ENCODE data around the gene EPB41L1. TPM values are rescaled to one million over a fixed set of nuclear protein-coding genes. Genes with fewer than 3 reads are reported as not detected.

Gene EPB41L1
- total RNA-seq, 1 experiment from 2014 or later = 38.7 TPM

DNA sequence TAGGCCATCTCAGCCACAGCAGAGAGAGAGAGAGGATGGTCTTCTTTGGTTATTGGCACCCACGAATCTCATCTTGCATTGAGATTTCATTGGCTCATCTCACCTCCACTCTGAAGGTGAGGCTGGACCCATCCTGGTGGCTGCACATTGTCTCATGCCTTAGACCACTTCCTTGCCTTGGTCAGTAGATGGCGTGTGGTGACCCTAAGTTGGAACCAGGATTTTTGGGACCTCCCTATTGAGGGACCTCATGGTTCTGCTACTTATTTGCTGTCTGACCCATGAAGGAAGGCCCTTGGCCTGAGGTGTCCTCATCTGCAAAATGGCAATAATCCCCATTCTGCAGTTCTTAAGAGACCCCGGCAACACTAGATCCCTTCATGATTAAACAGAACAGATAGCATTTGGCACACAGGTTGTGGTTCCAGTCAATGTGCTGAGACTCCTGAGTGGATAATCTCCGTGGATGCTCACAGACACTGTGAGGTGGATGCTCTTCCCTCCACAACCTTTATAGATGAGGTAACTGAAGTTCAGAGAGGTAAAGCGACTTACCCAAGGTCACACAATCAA is 60.2 kb downstream of the EPB41L1 start (continued):
- TF ChIP-seq SMAD3 (CRISPR knock-in tag; IDR thresholded peaks at IDR 0.05; ENCODE audit: borderline replicate concordance) = no peak

DNA sequence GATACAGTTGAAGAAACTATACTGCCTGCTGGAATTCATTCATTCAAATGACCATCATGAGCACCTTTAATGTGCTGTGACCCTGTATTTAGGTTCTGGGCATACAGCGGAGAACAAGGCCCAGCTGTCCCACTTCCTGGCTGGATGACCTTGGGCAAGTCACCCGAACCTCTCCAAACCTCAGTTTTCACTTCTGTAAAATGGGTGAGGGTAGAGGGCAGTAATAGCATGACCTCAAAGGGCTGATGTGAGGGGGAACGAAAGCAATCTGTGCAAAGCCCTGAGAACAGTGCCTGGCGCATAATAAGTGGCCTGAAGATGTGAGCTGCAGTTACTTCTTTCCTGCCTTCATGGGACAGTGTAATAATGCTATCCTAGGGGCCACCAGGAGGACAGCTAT is 61.2 kb downstream of the EPB41L1 start:
- TF ChIP-seq ZNF396 (CRISPR knock-in tag; IDR thresholded peaks at IDR 0.05; ENCODE audit: borderline replicate concordance) (no peak), JAZF1 (CRISPR knock-in tag; IDR thresholded peaks at IDR 0.05) (no peak), ELF4 (CRISPR knock-in tag; IDR thresholded peaks at IDR 0.05; ENCODE audit: low read depth) (no peak)
- TF ChIP-seq, protein P1, sequence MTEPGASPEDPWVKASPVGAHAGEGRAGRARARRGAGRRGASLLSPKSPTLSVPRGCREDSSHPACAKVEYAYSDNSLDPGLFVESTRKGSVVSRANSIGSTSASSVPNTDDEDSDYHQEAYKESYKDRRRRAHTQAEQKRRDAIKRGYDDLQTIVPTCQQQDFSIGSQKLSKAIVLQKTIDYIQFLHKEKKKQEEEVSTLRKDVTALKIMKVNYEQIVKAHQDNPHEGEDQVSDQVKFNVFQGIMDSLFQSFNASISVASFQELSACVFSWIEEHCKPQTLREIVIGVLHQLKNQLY (CRISPR knock-in tag; IDR thresholded peaks at IDR 0.05) = no peak
- TF ChIP-seq, protein P2, sequence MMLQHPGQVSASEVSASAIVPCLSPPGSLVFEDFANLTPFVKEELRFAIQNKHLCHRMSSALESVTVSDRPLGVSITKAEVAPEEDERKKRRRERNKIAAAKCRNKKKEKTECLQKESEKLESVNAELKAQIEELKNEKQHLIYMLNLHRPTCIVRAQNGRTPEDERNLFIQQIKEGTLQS (CRISPR knock-in tag; conservative IDR thresholded peaks at IDR 0.05) = 0 out of 2 replicates have a peak, but pooled peaks have one; percentile 39
- TF ChIP-seq, protein P3, sequence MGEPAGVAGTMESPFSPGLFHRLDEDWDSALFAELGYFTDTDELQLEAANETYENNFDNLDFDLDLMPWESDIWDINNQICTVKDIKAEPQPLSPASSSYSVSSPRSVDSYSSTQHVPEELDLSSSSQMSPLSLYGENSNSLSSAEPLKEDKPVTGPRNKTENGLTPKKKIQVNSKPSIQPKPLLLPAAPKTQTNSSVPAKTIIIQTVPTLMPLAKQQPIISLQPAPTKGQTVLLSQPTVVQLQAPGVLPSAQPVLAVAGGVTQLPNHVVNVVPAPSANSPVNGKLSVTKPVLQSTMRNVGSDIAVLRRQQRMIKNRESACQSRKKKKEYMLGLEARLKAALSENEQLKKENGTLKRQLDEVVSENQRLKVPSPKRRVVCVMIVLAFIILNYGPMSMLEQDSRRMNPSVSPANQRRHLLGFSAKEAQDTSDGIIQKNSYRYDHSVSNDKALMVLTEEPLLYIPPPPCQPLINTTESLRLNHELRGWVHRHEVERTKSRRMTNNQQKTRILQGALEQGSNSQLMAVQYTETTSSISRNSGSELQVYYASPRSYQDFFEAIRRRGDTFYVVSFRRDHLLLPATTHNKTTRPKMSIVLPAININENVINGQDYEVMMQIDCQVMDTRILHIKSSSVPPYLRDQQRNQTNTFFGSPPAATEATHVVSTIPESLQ (CRISPR knock-in tag; IDR thresholded peaks at IDR 0.05) = no peak
- TF ChIP-seq, protein P4, sequence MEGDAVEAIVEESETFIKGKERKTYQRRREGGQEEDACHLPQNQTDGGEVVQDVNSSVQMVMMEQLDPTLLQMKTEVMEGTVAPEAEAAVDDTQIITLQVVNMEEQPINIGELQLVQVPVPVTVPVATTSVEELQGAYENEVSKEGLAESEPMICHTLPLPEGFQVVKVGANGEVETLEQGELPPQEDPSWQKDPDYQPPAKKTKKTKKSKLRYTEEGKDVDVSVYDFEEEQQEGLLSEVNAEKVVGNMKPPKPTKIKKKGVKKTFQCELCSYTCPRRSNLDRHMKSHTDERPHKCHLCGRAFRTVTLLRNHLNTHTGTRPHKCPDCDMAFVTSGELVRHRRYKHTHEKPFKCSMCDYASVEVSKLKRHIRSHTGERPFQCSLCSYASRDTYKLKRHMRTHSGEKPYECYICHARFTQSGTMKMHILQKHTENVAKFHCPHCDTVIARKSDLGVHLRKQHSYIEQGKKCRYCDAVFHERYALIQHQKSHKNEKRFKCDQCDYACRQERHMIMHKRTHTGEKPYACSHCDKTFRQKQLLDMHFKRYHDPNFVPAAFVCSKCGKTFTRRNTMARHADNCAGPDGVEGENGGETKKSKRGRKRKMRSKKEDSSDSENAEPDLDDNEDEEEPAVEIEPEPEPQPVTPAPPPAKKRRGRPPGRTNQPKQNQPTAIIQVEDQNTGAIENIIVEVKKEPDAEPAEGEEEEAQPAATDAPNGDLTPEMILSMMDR (IDR thresholded peaks at IDR 0.05) = no peak
- no peak overlapping the region for H3K4me3 Mint-ChIP-seq
- H3K27ac Mint-ChIP-seq = no peak overlapping the region
- H3K27me3 Mint-ChIP-seq (ENCODE audit: low read depth) = no peaks in the 10 kb centered on the region
- no peaks in the 10 kb centered on the region for H3K36me3 Mint-ChIP-seq
- CTCF ChIA-PET = interaction anchor here (0.9 to 4.1 kb wide), 7 partner anchors 12 to 224 kb away, joined by 3 to 31 read pairs (median 9); no protein-coding TSS in a partner anchor
- H3K9me3 Mint-ChIP-seq = no peaks in the 10 kb centered on the region
- POLR2A ChIA-PET = no interaction called here
- ATAC-seq = no peak
- no peak for DNase-seq (ENCODE audit: low spot score)
- no peaks in the 10 kb centered on the region; the same call in 1 of the 2 replicates for H3K4me1 Mint-ChIP-seq

DNA sequence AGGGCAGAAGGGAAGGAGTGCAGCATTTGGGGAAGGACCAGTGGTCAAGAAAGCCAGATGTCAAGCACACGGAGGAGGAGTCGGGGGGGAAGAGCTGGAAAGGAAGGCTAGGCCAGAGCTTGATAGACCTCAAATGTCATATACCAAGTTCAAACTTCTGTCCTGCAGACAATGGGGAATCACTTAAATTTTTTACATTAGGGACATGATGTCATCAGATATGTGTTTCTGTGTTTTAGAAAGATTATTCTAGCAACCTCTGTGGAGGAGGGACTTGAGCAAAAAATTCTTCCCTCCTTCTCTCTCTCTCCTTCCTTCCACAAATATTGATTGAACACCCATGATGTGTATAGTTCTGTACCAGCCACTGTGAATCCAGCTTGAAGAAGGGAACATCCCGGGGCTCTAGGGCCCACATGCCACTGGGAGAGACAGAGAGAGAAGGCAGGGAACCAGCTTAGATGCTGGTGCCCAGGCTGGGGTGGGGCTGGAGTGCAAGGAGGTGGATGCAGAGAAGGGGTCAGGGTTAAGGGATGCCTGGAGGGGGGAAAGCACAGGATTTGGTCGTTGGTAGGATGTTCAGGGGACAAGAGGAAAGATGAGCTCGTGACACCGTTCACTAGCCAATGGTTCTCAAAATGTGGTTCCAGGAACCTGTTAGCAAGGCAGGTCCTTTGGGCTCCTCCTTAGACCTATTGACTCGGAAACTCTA is 61.9 kb downstream of the EPB41L1 start:
- TF ChIP-seq EMX1 (CRISPR knock-in tag; IDR thresholded peaks at IDR 0.05) (no peak), TP53 (CRISPR knock-in tag; IDR thresholded peaks at IDR 0.05) (no peak), NR1H2 (CRISPR knock-in tag; IDR thresholded peaks at IDR 0.05) (no peak), FOXK1 (CRISPR knock-in tag; IDR thresholded peaks at IDR 0.05) (no peak)
- TF ChIP-seq, protein P5, sequence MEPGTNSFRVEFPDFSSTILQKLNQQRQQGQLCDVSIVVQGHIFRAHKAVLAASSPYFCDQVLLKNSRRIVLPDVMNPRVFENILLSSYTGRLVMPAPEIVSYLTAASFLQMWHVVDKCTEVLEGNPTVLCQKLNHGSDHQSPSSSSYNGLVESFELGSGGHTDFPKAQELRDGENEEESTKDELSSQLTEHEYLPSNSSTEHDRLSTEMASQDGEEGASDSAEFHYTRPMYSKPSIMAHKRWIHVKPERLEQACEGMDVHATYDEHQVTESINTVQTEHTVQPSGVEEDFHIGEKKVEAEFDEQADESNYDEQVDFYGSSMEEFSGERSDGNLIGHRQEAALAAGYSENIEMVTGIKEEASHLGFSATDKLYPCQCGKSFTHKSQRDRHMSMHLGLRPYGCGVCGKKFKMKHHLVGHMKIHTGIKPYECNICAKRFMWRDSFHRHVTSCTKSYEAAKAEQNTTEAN (CRISPR knock-in tag; IDR thresholded peaks at IDR 0.05) = no peak
- TF ChIP-seq, protein P6, sequence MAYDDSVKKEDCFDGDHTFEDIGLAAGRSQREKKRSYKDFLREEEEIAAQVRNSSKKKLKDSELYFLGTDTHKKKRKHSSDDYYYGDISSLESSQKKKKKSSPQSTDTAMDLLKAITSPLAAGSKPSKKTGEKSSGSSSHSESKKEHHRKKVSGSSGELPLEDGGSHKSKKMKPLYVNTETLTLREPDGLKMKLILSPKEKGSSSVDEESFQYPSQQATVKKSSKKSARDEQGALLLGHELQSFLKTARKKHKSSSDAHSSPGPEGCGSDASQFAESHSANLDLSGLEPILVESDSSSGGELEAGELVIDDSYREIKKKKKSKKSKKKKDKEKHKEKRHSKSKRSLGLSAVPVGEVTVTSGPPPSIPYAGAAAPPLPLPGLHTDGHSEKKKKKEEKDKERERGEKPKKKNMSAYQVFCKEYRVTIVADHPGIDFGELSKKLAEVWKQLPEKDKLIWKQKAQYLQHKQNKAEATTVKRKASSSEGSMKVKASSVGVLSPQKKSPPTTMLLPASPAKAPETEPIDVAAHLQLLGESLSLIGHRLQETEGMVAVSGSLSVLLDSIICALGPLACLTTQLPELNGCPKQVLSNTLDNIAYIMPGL (CRISPR knock-in tag; IDR thresholded peaks at IDR 0.05) = no peak
- TF ChIP-seq, protein P7, sequence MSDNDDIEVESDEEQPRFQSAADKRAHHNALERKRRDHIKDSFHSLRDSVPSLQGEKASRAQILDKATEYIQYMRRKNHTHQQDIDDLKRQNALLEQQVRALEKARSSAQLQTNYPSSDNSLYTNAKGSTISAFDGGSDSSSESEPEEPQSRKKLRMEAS (CRISPR knock-in tag; IDR thresholded peaks at IDR 0.05) = no peak

More for the DNA sequence above, 61.9 kb downstream of the EPB41L1 start:
- Mint-ChIP-seq H3K9me3 (no peaks in the 10 kb centered on the region), H3K36me3 (no peaks in the 10 kb centered on the region), H3K4me1 (no peaks in the 10 kb centered on the region; the same call in 1 of the 2 replicates), H3K4me3 (no peak overlapping the region), H3K27me3 (ENCODE audit: low read depth) (no peaks in the 10 kb centered on the region), H3K27ac (peak overlapping the region; percentile 40)
- CTCF ChIA-PET = interaction anchor here (0.9 to 4.1 kb wide), 12 partner anchors 13 to 225 kb away, joined by 3 to 31 read pairs (median 6); no protein-coding TSS in a partner anchor
- DNase-seq (ENCODE audit: low spot score) (no peak), ATAC-seq (no peak)
- POLR2A ChIA-PET = no interaction called here
